Measurements from ENCODE around the gene IPCEF1. TPM values are rescaled to one million over a fixed set of nuclear protein-coding genes. Genes with fewer than 3 reads are reported as not detected.

Gene IPCEF1
- total and polyA plus RNA-seq, 2 donors (not counting 3 experiments of a cell fraction or from before 2014, with no cell fraction given): 0.01 to 0.51 TPM

GRCh38 chr6:154359679-154360078 lies 3.1 kb upstream of the IPCEF1 start:
- Histone ChIP-seq H4K20me1 (replicated peaks; ENCODE audit: control insufficient read depth, extremely low read depth, insufficient read depth, low read length) (no peaks in the 10 kb centered on the region), H3K9me1 (replicated peaks; ENCODE audit: control insufficient read depth, extremely low read depth, insufficient read depth, low read length) (no peaks in the 10 kb centered on the region), H3K4me1 (ENCODE audit: control insufficient read depth, extremely low read depth, insufficient read depth, low read length) (no peaks in the 10 kb centered on the region), H2AFZ (ENCODE audit: low read depth, low read length) (no peak overlapping the region), H3K9me3 (replicated peaks; ENCODE audit: control insufficient read depth, insufficient read depth, low read length) (no peaks in the 10 kb centered on the region), H3K27me3 (ENCODE audit: control insufficient read depth in 2 of 2, insufficient read depth in 2 of 2, low read length in 2 of 2) (no peaks in the 10 kb centered on the region), H3K9ac (replicated peaks; ENCODE audit: extremely low read depth, insufficient read depth, low read length) (no peak overlapping the region), H3K4me2 (ENCODE audit: insufficient read depth, low read length) (no peak overlapping the region), H3K4me3 (replicated peaks in 1 of 3; ENCODE audit: insufficient read depth in 1 of 3, low read depth in 1 of 3, low read length in 3 of 3) (no peak overlapping the region), H3K79me2 (ENCODE audit: control insufficient read depth, insufficient read depth, low read length) (no peaks in the 10 kb centered on the region), H3K36me3 (ENCODE audit: control insufficient read depth in 2 of 2, extremely low read depth in 1 of 2, insufficient read depth in 2 of 2, low read length in 2 of 2) (no peaks in the 10 kb centered on the region), H3K27ac (ENCODE audit: insufficient read depth, low read depth, low read length) (no peak overlapping the region)
- DNase-seq (ENCODE audit: low read depth, low spot score): no peak
- intact Hi-C loops (cut with micrococcal nuclease): no loop called here
- ChIA-PET CTCF (no interaction called here), POLR2A (no interaction called here)
- no peak for TF ChIP-seq MYC (IDR thresholded peaks at IDR 0.05; ENCODE audit: low read depth, low read length)
- TF ChIP-seq FOS (IDR thresholded peaks at IDR 0.05; ENCODE audit: borderline replicate concordance, insufficient read depth, low read length): no peak
- no peak for TF ChIP-seq POLR2A (IDR thresholded peaks at IDR 0.05; ENCODE audit: low read depth, low read length)
- TF ChIP-seq CTCF (IDR thresholded peaks at IDR 0.05; ENCODE audit: extremely low read depth in 1 of 2, insufficient read depth in 1 of 2, low read depth in 1 of 2, low read length in 2 of 2): no peak
- TF ChIP-seq GATA2 (IDR thresholded peaks at IDR 0.05; ENCODE audit: insufficient read depth, insufficient read length, low read depth, low read length): no peak
- no peak for TF ChIP-seq EZH2 (IDR thresholded peaks at IDR 0.05; ENCODE audit: borderline replicate concordance, low read depth, low read length, severe bottlenecking)
- no peak for TF ChIP-seq POLR2AphosphoS5 (IDR thresholded peaks at IDR 0.05; ENCODE audit: insufficient read depth, low read depth, low read length)
- no peak for TF ChIP-seq JUN (IDR thresholded peaks at IDR 0.05; ENCODE audit: borderline replicate concordance, insufficient read depth, insufficient read length, low read depth)
- no peak for TF ChIP-seq MAX (IDR thresholded peaks at IDR 0.05; ENCODE audit: insufficient read depth, insufficient read length)
- no peak for FAIRE-seq
- dilution Hi-C loops (cut with MboI; ENCODE audit: extremely low pct_ligation_motif_present, low sequenced_read_pairs): no loop called here
- BruUV-seq (replicated peaks): no TSS peak
